Endothelial cell (in vitro differentiated cells): ENCODE measurements around the gene SLC30A2. TPM values are rescaled to one million over a fixed set of nuclear protein-coding genes. Genes with fewer than 3 reads are reported as not detected.
"Not testable (repeated sequence)": the region's sequence is repeated elsewhere in the genome, so short reads cannot be mapped to it uniquely, and the experiment has no call there.

Source experiments
- DNase-seq: peaks from one replicate; pipeline ENCODE4 v3.0.0; 2021; ENCODE audit warnings: low spot score
- H3K27ac Mint-ChIP-seq: one replicate; pipeline ENCODE4 v1.8.0; 2021; ENCODE audit warnings: mixed read lengths, inconsistent platforms; ENCODE audit not compliant: unreplicated experiment
- H3K27me3 Mint-ChIP-seq: one replicate; pipeline ENCODE4 v1.8.0; 2021; ENCODE audit warnings: mild to moderate bottlenecking, moderate library complexity, mixed read lengths, inconsistent platforms; ENCODE audit not compliant: unreplicated experiment
- H3K36me3 Mint-ChIP-seq: one replicate; pipeline ENCODE4 v1.8.0; 2021; ENCODE audit warnings: mild to moderate bottlenecking, low read depth, mixed read lengths, inconsistent platforms; ENCODE audit not compliant: unreplicated experiment
- H3K4me1 Mint-ChIP-seq: one replicate; pipeline ENCODE4 v1.8.0; 2021; ENCODE audit warnings: mild to moderate bottlenecking, mixed read lengths, inconsistent platforms; ENCODE audit not compliant: unreplicated experiment
- H3K4me3 Mint-ChIP-seq: one replicate; pipeline ENCODE4 v1.8.0; 2021; ENCODE audit warnings: mild to moderate bottlenecking, mixed read lengths, inconsistent platforms; ENCODE audit not compliant: unreplicated experiment
- H3K9me3 Mint-ChIP-seq: one replicate; pipeline ENCODE4 v1.8.0; 2021; ENCODE audit warnings: mixed read lengths, inconsistent platforms; ENCODE audit not compliant: unreplicated experiment
- CTCF ChIP-seq: fragments of 200-600 bp; sonication (generic); IDR thresholded peaks from one replicate; pipeline ENCODE4 v1.5.0; 2021; ENCODE audit warnings: antibody characterized with exemption; ENCODE audit not compliant: unreplicated experiment
- long read RNA-seq: library from polyadenylated mRNA; unstranded; transcript quantifications from one replicate; pipeline ENCODE4 v2.0.0, GENCODE V29; 2020; ENCODE audit not compliant: unreplicated experiment
- total RNA-seq: library from RNA; stranded (reverse); fragmentation: NEBNext Ultra II Directional; extraction: Animal tissue kit (Norgen Biotek cat#: 25700); gene quantifications from one replicate; pipeline ENCODE4 v1.2.1, GENCODE V29; 2021; ENCODE audit not compliant: unreplicated experiment

SLC30A2 gene
- not detected for total RNA-seq
- long read RNA-seq = 0 reads

GRCh38 chr1:26045722-26046245 lies at the start of gene SLC30A2:
Gene SLC30A2 (minus strand): TSS chr1:26046118. CDS start chr1:26045896, 222 bp downstream.
- peak; percentile 28 for DNase-seq
- H3K27ac Mint-ChIP-seq = no peak within 1 kb of the TSS
- peaks cover 25% of the 10 kb centered on the region for H3K27me3 Mint-ChIP-seq
- H3K36me3 Mint-ChIP-seq = no peaks in the 10 kb centered on the region
- H3K4me1 Mint-ChIP-seq = peaks cover 7% of the 10 kb centered on the region
- no peaks in the 10 kb centered on the region for H3K9me3 Mint-ChIP-seq
- H3K4me3 Mint-ChIP-seq = peak within 1 kb of the TSS; percentile 8
- no peak for TF ChIP-seq CTCF

- H3K36me3 Mint-ChIP-seq = no peaks in the 10 kb centered on the region
- no peak overlapping the region for H3K27ac Mint-ChIP-seq
- peaks cover 1% of the 10 kb centered on the region for H3K27me3 Mint-ChIP-seq
- H3K4me1 Mint-ChIP-seq = peaks cover 22% of the 10 kb centered on the region
- no peak for TF ChIP-seq CTCF
- H3K9me3 Mint-ChIP-seq = no peaks in the 10 kb centered on the region
- H3K4me3 Mint-ChIP-seq = no peak overlapping the region
- DNase-seq = peak; percentile 58
These were observed 48.9 kb upstream of the SLC30A2 start for GRCh38 chr1:26094677-26095383.

GRCh38 chr1:26094076-26094669 lies 48.3 kb upstream of the SLC30A2 start:
- no peak for DNase-seq
- peaks cover 22% of the 10 kb centered on the region for H3K4me1 Mint-ChIP-seq
- no peaks in the 10 kb centered on the region for H3K9me3 Mint-ChIP-seq
- H3K27ac Mint-ChIP-seq = no peak overlapping the region
- H3K4me3 Mint-ChIP-seq = no peak overlapping the region
- H3K36me3 Mint-ChIP-seq = no peaks in the 10 kb centered on the region
- H3K27me3 Mint-ChIP-seq = peaks cover 1% of the 10 kb centered on the region
- TF ChIP-seq CTCF = no peak

- not testable (repeated sequence) for DNase-seq, H3K9me3 Mint-ChIP-seq, H3K27me3 Mint-ChIP-seq, H3K36me3 Mint-ChIP-seq, H3K4me3 Mint-ChIP-seq, H3K27ac Mint-ChIP-seq
- H3K4me1 Mint-ChIP-seq = peaks cover 22% of the 10 kb centered on the region
These were observed 47.7 kb upstream of the SLC30A2 start for GRCh38 chr1:26093569-26093968.

GRCh38 chr1:26092422-26092821 lies 46.5 kb upstream of the SLC30A2 start:
- no peak for TF ChIP-seq CTCF
- Mint-ChIP-seq H3K27ac (peak overlapping the region; percentile 19), H3K27me3 (peaks cover 1% of the 10 kb centered on the region), H3K36me3 (no peaks in the 10 kb centered on the region), H3K4me1 (peaks cover 22% of the 10 kb centered on the region), H3K4me3 (no peak overlapping the region), H3K9me3 (no peaks in the 10 kb centered on the region)
- no peak for DNase-seq
